ENCODE data around the gene FARSA. TPM values are rescaled to one million over a fixed set of nuclear protein-coding genes. Genes with fewer than 3 reads are reported as not detected.

FARSA gene
- total RNA-seq, 2 experiments from 2014 or later = 128 to 138 TPM

DNA sequence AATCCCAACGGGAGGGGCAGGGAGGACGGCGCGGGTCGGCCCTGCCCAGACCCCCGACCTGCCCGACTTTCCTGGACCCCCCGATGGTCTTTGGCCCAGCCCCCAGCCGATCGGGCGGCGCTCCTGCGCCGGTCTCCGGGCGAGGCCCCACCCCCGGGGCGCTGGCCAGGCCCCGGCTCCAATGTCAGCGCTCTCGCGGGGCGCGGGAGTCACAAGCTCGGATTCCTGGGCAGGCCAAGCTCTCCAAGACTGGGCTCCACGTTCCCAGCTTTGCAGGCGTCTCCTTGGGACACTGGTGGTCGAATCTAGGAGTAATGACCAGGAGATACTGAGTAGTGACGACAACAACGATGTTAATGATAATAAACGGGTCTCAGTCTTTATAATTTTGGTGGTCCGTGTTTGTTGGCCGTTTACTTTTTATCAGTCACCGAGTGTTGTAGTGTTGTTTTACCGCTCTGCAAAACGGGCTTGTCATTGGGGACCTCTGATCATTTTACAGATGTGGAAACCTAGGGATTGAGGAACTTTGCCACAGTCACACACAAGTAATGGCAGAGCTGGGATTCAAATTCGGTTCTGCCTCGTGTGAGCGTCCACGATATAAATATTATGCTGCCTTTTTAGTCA lies 12.7 kb upstream of the FARSA start:
- peak overlapping the region; percentile 87 for H3K27ac Mint-ChIP-seq
- no peaks in the 10 kb centered on the region for H3K27me3 Mint-ChIP-seq
- peaks cover 39% of the 10 kb centered on the region for H3K4me1 Mint-ChIP-seq (ENCODE audit: low read depth)
- peaks cover 81% of the 10 kb centered on the region for H3K36me3 Mint-ChIP-seq (ENCODE audit: low read depth)
- DNase-seq (peak; percentile 65), ATAC-seq (peak; percentile 55)
- no peaks in the 10 kb centered on the region for H3K9me3 Mint-ChIP-seq
- ChIA-PET POLR2A (interaction anchor here (0.6 to 4.0 kb wide), 4 partner anchors 8 to 306 kb away, joined by 3 to 30 read pairs (median 10); partner anchors contain the start of genes FARSA and GADD45GIP1), CTCF (interaction anchor here (0.7 to 1.3 kb wide), 2 partner anchors 19 to 61 kb away, joined by 3 to 8 read pairs; no protein-coding TSS in a partner anchor)
- H3K4me3 Mint-ChIP-seq = peak overlapping the region; percentile 85
- intact Hi-C loops (cut with micrococcal nuclease) = no loop called here
- TF ChIP-seq, protein P1, sequence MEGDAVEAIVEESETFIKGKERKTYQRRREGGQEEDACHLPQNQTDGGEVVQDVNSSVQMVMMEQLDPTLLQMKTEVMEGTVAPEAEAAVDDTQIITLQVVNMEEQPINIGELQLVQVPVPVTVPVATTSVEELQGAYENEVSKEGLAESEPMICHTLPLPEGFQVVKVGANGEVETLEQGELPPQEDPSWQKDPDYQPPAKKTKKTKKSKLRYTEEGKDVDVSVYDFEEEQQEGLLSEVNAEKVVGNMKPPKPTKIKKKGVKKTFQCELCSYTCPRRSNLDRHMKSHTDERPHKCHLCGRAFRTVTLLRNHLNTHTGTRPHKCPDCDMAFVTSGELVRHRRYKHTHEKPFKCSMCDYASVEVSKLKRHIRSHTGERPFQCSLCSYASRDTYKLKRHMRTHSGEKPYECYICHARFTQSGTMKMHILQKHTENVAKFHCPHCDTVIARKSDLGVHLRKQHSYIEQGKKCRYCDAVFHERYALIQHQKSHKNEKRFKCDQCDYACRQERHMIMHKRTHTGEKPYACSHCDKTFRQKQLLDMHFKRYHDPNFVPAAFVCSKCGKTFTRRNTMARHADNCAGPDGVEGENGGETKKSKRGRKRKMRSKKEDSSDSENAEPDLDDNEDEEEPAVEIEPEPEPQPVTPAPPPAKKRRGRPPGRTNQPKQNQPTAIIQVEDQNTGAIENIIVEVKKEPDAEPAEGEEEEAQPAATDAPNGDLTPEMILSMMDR (IDR thresholded peaks at IDR 0.05) = no peak

DNA sequence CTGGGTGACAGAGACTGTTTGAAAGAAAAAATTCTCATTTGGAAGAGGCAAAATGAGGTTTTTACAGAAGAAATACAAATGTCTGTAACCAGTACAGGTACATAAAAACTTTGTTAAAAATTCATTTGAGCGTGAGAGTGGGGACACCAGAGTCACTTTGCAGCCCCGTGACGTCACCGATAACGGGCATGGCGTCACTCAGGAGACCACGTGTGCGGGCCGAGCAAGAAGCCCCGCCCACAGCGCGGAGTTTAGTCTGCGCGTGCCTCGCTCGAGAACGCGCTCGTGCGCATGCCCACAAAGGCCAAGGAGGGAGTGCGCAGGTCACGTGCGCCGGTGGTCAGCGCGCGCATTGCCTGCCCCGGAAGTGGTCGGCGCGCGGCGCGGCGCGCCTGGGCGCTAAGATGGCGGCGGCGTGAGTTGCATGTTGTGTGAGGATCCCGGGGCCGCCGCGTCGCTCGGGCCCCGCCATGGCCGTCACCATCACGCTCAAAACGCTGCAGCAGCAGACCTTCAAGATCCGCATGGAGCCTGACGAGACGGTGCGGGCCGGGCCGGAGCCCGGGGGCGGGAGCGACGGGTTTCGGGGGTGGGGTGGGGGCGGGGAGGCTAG lies 12.1 kb upstream of the FARSA start, which contains the start of gene RAD23A:
TSS of gene RAD23A (plus strand) at position 384 of the 613 bp plus-strand sequence. CDS start at position 471, 87 bp downstream.
- ATAC-seq = peak; percentile 87
- TF ChIP-seq, protein P1 (IDR thresholded peaks at IDR 0.05) = no peak
- intact Hi-C loops (cut with micrococcal nuclease) = no loop called here
- ChIA-PET CTCF (interaction anchor here (1.3 kb wide), 1 partner anchor 20 kb away, joined by 8 read pairs; no protein-coding TSS in a partner anchor), POLR2A (interaction anchor here (1.2 to 4.0 kb wide), 3 partner anchors 8 to 12 kb away, joined by 4 to 30 read pairs (median 17); partner anchors contain the start of genes FARSA and GADD45GIP1)
- H3K36me3 Mint-ChIP-seq (ENCODE audit: low read depth) = peaks cover 81% of the 10 kb centered on the region
- H3K27ac Mint-ChIP-seq = peak within 1 kb of the TSS; percentile 96
- DNase-seq = peak; percentile 99
- H3K27me3 Mint-ChIP-seq = no peaks in the 10 kb centered on the region
- peaks cover 44% of the 10 kb centered on the region for H3K4me1 Mint-ChIP-seq (ENCODE audit: low read depth)
- peak within 1 kb of the TSS; percentile 85 for H3K4me3 Mint-ChIP-seq
- H3K9me3 Mint-ChIP-seq = no peaks in the 10 kb centered on the region

DNA sequence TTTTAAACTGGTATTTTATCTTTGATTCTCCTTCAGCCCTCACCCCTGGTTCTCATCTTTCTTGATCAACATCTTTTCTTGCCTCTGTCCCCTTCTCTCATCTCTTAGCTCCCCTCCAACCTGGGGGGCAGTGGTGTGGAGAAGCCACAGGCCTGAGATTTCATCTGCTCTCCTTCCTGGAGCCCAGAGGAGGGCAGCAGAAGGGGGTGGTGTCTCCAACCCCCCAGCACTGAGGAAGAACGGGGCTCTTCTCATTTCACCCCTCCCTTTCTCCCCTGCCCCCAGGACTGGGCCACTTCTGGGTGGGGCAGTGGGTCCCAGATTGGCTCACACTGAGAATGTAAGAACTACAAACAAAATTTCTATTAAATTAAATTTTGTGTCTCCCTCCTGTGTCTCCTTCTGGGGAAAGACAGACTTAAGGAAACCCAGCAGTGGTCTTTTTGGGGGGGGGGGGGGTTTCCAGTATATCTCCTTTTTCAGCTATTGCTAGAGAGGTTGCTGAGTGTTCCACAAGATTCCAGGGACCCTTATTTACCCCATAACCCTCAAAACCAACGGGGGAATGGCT lies 10.7 kb upstream of the FARSA start:
- Mint-ChIP-seq H3K9me3 (no peaks in the 10 kb centered on the region), H3K4me3 (no peak overlapping the region), H3K36me3 (ENCODE audit: low read depth) (peaks cover 84% of the 10 kb centered on the region), H3K27me3 (no peaks in the 10 kb centered on the region), H3K4me1 (ENCODE audit: low read depth) (peaks cover 57% of the 10 kb centered on the region), H3K27ac (peak overlapping the region; percentile 96)
- ATAC-seq = no peak
- POLR2A ChIA-PET = interaction anchor here (0.8 to 1.6 kb wide), 7 partner anchors 10 to 58 kb away, joined by 3 to 7 read pairs (median 4); partner anchors contain the start of gene FARSA
- no peak for DNase-seq
- CTCF ChIA-PET = interaction anchor here (1.3 kb wide), 1 partner anchor 21 kb away, joined by 5 read pairs; no protein-coding TSS in a partner anchor
- intact Hi-C loops (cut with micrococcal nuclease) = no loop called here
- TF ChIP-seq, protein P1 (IDR thresholded peaks at IDR 0.05) = no peak

- Mint-ChIP-seq H3K27me3 (no peaks in the 10 kb centered on the region), H3K4me1 (ENCODE audit: low read depth) (peaks cover 57% of the 10 kb centered on the region), H3K4me3 (peak overlapping the region; percentile 31), H3K36me3 (ENCODE audit: low read depth) (peaks cover 90% of the 10 kb centered on the region), H3K27ac (peak overlapping the region; percentile 50), H3K9me3 (no peaks in the 10 kb centered on the region)
- intact Hi-C loops (cut with micrococcal nuclease) = no loop called here
- TF ChIP-seq, protein P1 (IDR thresholded peaks at IDR 0.05) = no peak
- DNase-seq (no peak), ATAC-seq (no peak)
- ChIA-PET POLR2A (interaction anchor here (0.8 to 1.6 kb wide), 7 partner anchors 10 to 58 kb away, joined by 3 to 7 read pairs (median 4); partner anchors contain the start of gene FARSA), CTCF (interaction anchor here (1.3 kb wide), 1 partner anchor 22 kb away, joined by 5 read pairs; no protein-coding TSS in a partner anchor)
These were observed 10.0 kb upstream of the FARSA start for GRCh38 chr19:12943437-12944044.
